ENCODE data around the gene SLCO4C1.

GRCh38 chr5:102241809-102242421 is 54.2 kb downstream of the SLCO4C1 start:
- no peak for TF ChIP-seq CTCF (IDR thresholded peaks at IDR 0.05)
- TF ChIP-seq POLR2A (IDR thresholded peaks at IDR 0.05), result no peak
